OCI-LY3 (cell line): ENCODE measurements around the gene DNMT3A.

ENCODE experiments used
- CTCF ChIP-seq: fragments of 200-600, 300-600 bp; sonication (generic); IDR thresholded peaks from 2 replicates; pipeline ENCODE4 v1.5.1; 2014; ENCODE audit warnings: antibody characterized with exemption, low read length, low read depth
- EZH2phosphoT487 ChIP-seq: fragments of 200-600 bp; shearing (Covaris generic); IDR thresholded peaks from 2 replicates; pipeline ENCODE4 v1.6.1; 2018; ENCODE audit warnings: antibody characterized with exemption, mixed run types, low read depth

- TF ChIP-seq CTCF (no peak), EZH2phosphoT487 (no peak)
These were observed 5.6 kb upstream of the DNMT3A start for GRCh38 chr2:25347205-25347815.
